Stimulated activated CD8-positive, alpha-beta memory T cell treated with anti-CD3 and anti-CD28 coated beads, Interleukin-7, amount 100 ng/mL, for 48 hours (primary cell): Measurements from ENCODE around the gene HERPUD1.
A peak's percentile ranks its signal among the peaks of the same experiment; 100 is the strongest.
"Not testable (repeated sequence)": the region's sequence is repeated elsewhere in the genome, so short reads cannot be mapped to it uniquely, and the experiment has no call there.

Source experiments
- DNase-seq, 2 donors: peaks; one replicate each; pipeline ENCODE4 v3.0.0-alpha.2; 2020; ENCODE audit warnings: low read depth in 1 of 2; ENCODE audit errors: extremely low read depth in 1 of 2

The HERPUD1 gene

DNA sequence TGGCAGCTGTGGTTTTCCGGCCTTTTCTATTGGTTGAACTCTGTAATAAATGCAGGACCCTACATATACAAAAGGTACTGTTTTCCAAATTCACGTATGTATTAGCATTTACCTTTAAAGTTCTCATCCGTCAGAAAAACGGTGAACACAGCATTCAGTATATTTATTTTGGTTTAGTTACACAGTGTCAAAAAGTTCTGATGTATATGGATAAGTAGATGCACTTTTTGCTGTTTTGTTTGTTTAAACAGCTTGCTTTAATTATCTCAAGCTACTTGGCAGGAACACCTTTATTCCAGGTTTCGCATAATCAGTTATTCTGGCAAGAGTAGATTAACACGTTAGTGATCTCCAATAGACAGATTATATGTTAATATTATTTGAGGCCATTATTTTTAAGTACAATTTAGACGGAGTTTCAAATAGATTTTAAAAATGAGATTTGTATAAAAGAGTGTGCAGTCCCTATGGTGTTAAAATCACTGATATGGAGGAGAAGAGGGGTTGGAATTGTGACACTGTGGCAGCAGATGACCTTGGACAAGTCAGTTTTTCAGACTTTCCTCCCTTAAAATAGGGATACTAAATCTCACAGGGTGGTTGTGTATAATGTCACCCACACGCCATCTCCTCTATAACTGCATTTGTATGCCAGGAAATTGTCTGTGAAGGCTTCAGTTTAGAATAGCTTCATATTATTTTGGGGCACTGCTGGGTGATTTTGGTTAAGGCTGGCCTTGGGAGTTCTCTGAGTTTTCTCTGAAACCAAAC lies 2.1 kb downstream of the HERPUD1 start:
- no peak for DNase-seq

DNA sequence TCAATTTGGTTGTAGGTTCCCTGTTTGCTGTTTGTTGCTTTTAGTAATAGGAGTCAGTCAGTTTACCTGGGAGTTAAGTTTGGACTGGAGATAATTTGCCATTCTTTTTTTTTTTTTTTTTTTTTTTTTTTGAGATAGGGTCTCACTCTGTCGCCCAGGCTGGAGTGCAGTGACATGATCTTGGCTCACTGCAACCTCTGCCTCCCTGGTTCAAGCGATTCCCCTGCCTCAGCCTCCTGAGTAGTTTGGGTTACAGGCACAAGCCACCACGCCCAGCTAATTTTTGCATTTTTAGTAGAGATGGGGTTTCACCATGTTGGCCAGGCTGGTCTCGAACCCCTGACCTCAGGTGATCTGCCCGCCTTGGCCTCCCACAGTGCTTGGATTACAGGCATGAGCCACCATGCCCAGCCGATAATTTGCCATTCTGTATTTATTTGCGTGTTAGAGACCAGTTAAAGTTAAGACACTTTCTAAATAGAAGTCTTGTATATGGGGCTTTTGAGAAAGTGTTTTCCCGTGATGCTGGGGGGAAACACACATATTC lies 2.7 kb downstream of the HERPUD1 start:
- DNase-seq, result not testable (repeated sequence)

- no peak for DNase-seq
Measured at GRCh38 chr16:56935201-56935600, 3.3 kb downstream of the HERPUD1 start.

GRCh38 chr16:56936491-56936890 lies 4.5 kb downstream of the HERPUD1 start:
- DNase-seq, result no peak

- DNase-seq, result no peak
Measured at GRCh38 chr16:56936950-56937349, 5.0 kb downstream of the HERPUD1 start.

GRCh38 chr16:56938664-56939513 lies 6.9 kb downstream of the HERPUD1 start:
- DNase-seq, result peak in 1 of 2 donors; percentile 53

GRCh38 chr16:56939801-56940200 lies 7.9 kb downstream of the HERPUD1 start:
- DNase-seq, result no peak

DNA sequence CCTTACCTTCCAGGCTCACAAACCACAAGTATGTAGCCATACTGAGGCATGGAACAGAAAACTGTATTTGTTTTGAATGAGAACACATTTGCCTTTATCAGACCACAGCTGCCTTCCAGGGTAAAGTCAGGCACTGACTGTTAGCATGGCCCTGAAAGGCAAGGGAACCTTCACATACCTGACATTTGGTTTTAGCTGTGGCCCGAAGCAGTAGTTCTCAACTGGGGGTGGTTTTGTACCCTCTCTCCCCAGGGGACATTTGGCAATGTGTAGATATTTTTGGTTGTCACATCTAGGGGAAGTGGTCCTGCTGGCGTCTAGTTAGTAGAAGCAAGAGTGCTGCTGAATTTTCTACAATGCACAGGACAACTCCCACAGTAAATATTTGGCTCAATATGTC lies 9.2 kb downstream of the HERPUD1 start:
- no peak for DNase-seq

DNA sequence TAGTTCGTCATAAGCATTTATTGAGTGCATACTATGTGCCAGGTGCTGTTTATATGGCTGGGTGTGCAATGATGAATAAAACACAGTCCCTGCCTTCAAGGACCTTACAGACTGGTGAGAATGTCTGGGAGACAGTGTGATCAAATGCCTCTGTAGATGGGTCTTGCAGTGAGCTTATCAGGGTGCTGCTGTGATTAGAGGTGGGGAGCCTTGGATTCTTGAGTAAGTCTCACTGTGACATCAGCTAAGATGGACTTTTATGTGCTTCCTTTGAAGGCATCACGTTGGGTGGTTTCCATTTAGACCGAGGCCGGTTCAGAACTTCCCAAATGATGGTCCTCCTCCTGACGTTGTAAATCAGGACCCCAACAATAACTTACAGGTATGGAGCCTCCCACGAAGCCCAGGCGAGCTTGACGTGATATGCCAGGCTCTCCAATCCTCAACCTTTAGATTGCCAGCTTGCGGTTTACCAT lies 10.0 kb downstream of the HERPUD1 start:
- no peak for DNase-seq

- DNase-seq, result no peak
Measured at GRCh38 chr16:56943761-56944375, 11.9 kb downstream of the HERPUD1 start.

DNA sequence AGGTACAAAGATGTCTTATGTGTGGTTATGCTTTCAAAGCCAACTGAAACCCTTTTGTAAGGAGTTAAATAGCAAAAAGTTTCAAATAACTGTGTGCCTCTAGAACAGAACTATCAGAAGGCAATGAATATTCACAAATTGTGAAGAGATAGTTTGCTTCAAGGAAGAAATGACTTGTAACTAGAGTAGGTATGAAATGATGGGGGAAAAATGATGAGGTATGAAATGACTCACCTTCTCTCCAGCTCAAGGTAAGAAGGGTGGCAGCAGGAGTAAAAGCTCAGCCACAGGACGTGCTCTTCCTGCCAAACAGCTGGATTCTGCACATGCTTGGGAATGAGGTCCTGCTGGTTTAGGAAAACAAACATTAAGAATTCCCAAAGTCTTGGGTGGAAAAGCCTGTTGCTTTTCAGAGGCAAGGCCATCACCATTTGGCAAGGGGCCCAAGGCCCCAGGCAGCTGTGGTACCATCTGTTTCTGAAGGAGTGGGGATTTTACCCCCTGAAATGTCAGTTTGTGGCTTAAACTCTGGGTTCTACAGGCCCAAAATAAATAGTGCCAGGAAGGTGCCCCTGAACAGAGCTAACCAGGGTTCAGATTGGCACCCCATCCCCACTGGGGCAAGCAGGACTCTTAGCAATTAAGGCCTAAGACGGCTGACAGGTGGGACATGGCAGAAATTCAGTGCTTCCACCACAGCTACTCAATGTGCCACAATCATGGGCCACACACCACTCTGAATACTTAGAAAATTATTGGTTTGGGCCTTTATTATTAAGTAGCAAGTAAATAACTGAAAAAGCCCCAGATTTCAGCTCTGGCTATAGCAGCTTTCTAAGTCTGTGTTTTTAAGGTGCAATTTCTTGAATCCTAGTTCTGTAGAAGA lies 13.3 kb downstream of the HERPUD1 start:
- DNase-seq, result no peak

DNA sequence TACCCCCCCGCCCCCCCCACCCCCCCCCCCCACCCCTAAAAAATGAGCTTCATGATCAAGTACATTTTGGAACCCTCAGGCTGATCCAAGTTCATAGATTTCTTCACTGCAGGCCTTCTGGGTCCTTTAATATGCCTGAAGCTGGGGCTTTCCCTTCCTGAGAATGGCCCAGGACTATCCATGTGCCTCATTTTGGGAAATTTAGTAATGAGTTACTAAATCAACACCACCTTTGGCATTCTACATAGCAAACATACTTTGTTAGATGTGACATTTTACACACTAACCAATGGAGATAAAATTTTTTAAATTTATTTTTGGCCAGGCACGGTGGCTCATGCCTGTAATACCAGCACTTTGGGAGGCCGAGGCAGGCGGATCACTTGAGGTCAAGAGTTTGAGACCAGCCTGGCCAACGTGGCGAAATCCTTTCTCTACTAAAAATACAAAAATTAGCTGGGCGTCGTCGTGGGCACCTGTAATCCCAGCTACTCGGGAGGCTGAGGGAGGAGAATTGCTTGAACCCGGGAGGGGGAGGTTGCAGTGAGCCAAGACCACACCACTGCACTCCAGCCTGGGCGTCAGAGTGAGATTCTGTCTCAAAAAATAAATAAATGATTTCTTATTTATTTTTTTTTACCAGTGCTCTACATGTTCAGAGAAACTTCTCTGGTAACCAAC lies 14.0 kb downstream of the HERPUD1 start:
- no peak for DNase-seq

DNA sequence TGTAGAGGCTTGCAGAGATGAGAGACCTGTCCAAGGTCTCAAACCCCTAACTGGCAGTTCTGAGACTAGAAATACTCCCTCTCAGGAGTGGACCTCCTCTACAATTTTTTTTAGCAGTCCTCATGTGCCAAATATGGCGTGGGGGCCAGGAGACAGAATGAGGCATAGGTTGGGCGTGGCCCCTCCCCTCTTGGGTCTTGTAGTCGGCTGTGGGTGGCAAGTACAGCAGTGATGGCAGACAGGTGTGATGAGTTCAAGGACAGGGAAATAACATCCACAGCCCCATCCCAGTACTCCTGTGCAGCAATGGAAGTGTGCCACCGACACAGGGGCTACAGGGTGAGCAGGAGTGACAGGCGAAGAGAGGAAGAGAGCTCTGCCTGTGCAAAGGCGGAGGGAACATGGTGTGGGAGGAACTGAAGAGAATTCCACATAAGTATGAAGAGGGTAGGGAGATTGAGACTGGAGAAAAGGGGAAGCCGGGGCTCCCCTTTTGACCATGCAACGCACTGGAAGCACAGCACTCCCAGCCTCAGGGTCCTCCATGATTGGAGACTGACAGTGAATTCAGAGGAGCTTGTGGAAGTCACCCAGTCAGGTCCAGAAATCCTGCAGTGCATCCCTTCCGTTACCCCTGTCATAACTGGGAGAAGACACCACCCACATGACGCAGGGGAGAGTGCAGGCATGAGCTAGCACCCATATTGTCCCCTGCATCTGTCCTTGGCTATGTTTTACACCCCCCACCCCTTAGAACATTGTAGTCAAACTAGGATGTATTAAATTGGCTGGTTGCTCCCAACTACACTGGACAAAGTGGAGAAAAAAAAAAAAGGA lies 15.0 kb downstream of the HERPUD1 start:
- no peak for DNase-seq

DNA sequence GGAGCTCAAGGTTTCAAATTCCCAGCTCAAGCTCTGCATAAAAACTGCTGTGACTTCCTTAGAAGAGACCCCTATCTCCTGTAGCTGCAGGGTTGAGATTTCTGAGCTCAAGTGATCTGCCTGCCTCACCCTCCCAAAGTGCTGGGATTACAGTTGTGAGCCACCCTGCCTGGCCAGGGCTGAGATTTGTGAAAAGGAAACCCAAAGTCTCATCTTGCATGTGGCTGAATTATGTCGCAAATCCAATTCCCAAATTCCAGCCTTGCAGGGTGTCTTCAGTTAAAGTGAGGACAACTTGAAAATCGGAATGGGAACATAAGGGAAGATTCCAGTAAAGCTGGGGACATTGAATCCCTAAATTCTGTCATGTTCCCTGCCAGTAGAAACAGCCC lies 15.7 kb downstream of the HERPUD1 start:
- no peak for DNase-seq

- no peak for DNase-seq
Measured at GRCh38 chr16:56948234-56948633, 16.3 kb downstream of the HERPUD1 start.

GRCh38 chr16:56950051-56950450 lies 18.1 kb downstream of the HERPUD1 start:
- no peak for DNase-seq

GRCh38 chr16:56950455-56950854 lies 18.5 kb downstream of the HERPUD1 start:
- no peak for DNase-seq

DNA sequence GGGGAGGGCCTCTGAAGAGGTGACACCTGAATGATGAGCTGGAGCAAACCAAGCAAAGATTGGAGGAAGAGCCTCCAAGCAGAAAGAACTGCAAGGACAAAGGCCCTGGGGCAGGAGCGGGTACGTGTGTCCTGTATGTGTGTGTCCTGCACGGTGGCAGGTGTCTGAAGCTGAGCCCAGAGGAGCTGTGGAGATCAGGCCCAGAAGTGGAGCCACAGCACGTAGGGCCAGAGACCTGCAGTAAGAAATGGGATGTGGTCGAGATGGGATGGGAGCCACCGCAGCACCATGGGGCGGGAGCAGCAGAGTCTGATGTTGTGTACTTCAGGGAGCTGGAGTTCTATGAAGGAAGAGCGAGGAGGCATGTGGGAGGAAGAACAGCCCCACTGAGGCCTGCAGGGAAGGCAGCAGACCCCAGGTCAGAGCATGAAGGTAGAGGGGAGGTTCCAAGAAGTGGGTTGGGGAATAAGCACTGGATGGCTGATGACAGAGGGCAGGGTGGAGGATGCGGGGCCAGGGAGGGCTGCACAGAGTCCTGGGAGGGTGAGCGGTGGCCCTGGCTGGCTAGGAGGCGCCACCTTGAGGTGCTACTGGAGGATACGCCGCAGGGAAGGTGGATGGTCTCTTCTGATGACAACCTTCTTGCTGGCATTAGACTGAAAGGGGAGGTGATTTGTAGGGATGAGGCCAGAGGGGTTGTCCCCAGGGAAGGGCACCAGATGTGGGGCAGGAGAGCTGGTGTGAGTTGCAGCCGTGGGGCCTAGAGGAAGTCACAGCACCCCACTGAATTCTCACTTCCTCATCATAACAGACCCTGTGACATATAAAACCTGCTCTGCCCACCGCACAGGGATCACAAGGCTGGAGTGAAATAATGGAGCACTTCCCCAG lies 19.2 kb downstream of the HERPUD1 start:
- DNase-seq, result peak in 1 of 2 donors; percentile 56
